Measurements from ENCODE around the gene NOL4. TPM values are rescaled to one million over a fixed set of nuclear protein-coding genes. Genes with fewer than 3 reads are reported as not detected.

Gene NOL4
- total RNA-seq, 2 experiments from 2014 or later: 0.27 to 0.47 TPM

GRCh38 chr18:34222307-34223163 lies 2.2 kb downstream of the NOL4 start:
- no peaks in the 10 kb centered on the region for H3K9me2 ChIP-seq (ENCODE audit: insufficient read depth, low read length)
- POLR2A ChIA-PET: no interaction called here
- H4K20me1 ChIP-seq (ENCODE audit: insufficient read depth, low read length): no peaks in the 10 kb centered on the region
- H3K4me2 ChIP-seq (ENCODE audit: low read length): no peak overlapping the region
- DNase-seq (ENCODE audit: low spot score): no peak
- H3K79me2 ChIP-seq (ENCODE audit: insufficient read depth, low read depth, low read length): no peaks in the 10 kb centered on the region
- no peaks in the 10 kb centered on the region for H3K36me3 ChIP-seq (ENCODE audit: insufficient read depth, low read length)
- intact Hi-C loops (cut with micrococcal nuclease; ENCODE audit: unreplicated experiment): no loop called here
- H3K27ac ChIP-seq (ENCODE audit: low read depth, low read length, poor library complexity, severe bottlenecking): no peak overlapping the region
- CTCF ChIA-PET (ENCODE audit: unreplicated experiment): no interaction called here
- no peaks in the 10 kb centered on the region for H3K9me3 ChIP-seq (ENCODE audit: low read length)
- no peaks in the 10 kb centered on the region for H3K4me1 ChIP-seq (ENCODE audit: insufficient read depth, low read length, poor library complexity, severe bottlenecking)
- no peak for TF ChIP-seq EZH2phosphoT487 (IDR thresholded peaks at IDR 0.05; ENCODE audit: borderline replicate concordance, low read depth, low read length)
- no peak for TF ChIP-seq CTCF (conservative IDR thresholded peaks at IDR 0.05; ENCODE audit: low read length)
- H3K4me3 ChIP-seq (ENCODE audit: low read depth, low read length, poor library complexity, severe bottlenecking): no peak overlapping the region
- H2AFZ ChIP-seq (ENCODE audit: low read length): no peak overlapping the region
- no TSS peak for BruUV-seq (replicated peaks)

- Histone ChIP-seq H3K9me3 (ENCODE audit: low read length) (no peaks in the 10 kb centered on the region), H3K4me3 (ENCODE audit: low read depth, low read length, poor library complexity, severe bottlenecking) (no peak overlapping the region), H2AFZ (ENCODE audit: low read length) (no peak overlapping the region), H4K20me1 (ENCODE audit: insufficient read depth, low read length) (no peaks in the 10 kb centered on the region), H3K4me1 (ENCODE audit: insufficient read depth, low read length, poor library complexity, severe bottlenecking) (no peaks in the 10 kb centered on the region), H3K4me2 (ENCODE audit: low read length) (no peak overlapping the region), H3K27ac (ENCODE audit: low read depth, low read length, poor library complexity, severe bottlenecking) (no peak overlapping the region), H3K36me3 (ENCODE audit: insufficient read depth, low read length) (no peaks in the 10 kb centered on the region), H3K9me2 (ENCODE audit: insufficient read depth, low read length) (no peaks in the 10 kb centered on the region), H3K79me2 (ENCODE audit: insufficient read depth, low read depth, low read length) (no peaks in the 10 kb centered on the region)
- DNase-seq (ENCODE audit: low spot score): no peak
- CTCF ChIA-PET (ENCODE audit: unreplicated experiment): no interaction called here
- no TSS peak for BruUV-seq (replicated peaks)
- TF ChIP-seq EZH2phosphoT487 (IDR thresholded peaks at IDR 0.05; ENCODE audit: borderline replicate concordance, low read depth, low read length) (no peak), CTCF (conservative IDR thresholded peaks at IDR 0.05; ENCODE audit: low read length) (no peak)
- POLR2A ChIA-PET: no interaction called here
- intact Hi-C loops (cut with micrococcal nuclease; ENCODE audit: unreplicated experiment): no loop called here
Observed at GRCh38 chr18:34221971-34222306, 2.8 kb downstream of the NOL4 start.

GRCh38 chr18:34220081-34220815 lies 4.5 kb downstream of the NOL4 start:
- intact Hi-C loops (cut with micrococcal nuclease; ENCODE audit: unreplicated experiment): no loop called here
- no TSS peak for BruUV-seq (replicated peaks)
- Histone ChIP-seq H2AFZ (ENCODE audit: low read length) (no peak overlapping the region), H3K36me3 (ENCODE audit: insufficient read depth, low read length) (no peaks in the 10 kb centered on the region), H3K9me2 (ENCODE audit: insufficient read depth, low read length) (no peaks in the 10 kb centered on the region), H3K4me3 (ENCODE audit: low read depth, low read length, poor library complexity, severe bottlenecking) (no peak overlapping the region), H3K4me1 (ENCODE audit: insufficient read depth, low read length, poor library complexity, severe bottlenecking) (no peaks in the 10 kb centered on the region), H3K79me2 (ENCODE audit: insufficient read depth, low read depth, low read length) (no peaks in the 10 kb centered on the region), H3K9me3 (ENCODE audit: low read length) (no peaks in the 10 kb centered on the region), H3K27ac (ENCODE audit: low read depth, low read length, poor library complexity, severe bottlenecking) (no peak overlapping the region), H4K20me1 (ENCODE audit: insufficient read depth, low read length) (no peaks in the 10 kb centered on the region), H3K4me2 (ENCODE audit: low read length) (no peak overlapping the region)
- ChIA-PET CTCF (ENCODE audit: unreplicated experiment) (no interaction called here), POLR2A (no interaction called here)
- no peak for DNase-seq (ENCODE audit: low spot score)
- TF ChIP-seq CTCF (conservative IDR thresholded peaks at IDR 0.05; ENCODE audit: low read length) (no peak), EZH2phosphoT487 (IDR thresholded peaks at IDR 0.05; ENCODE audit: borderline replicate concordance, low read depth, low read length) (no peak)
